ENCODE measurements around the gene PLEKHA7.
A peak's percentile ranks its signal among the peaks of the same experiment; 100 is the strongest.

Gene PLEKHA7

GRCh38 chr11:16834384-16834783 lies 179.8 kb downstream of the PLEKHA7 start:
- DNase-seq: no peak

DNA sequence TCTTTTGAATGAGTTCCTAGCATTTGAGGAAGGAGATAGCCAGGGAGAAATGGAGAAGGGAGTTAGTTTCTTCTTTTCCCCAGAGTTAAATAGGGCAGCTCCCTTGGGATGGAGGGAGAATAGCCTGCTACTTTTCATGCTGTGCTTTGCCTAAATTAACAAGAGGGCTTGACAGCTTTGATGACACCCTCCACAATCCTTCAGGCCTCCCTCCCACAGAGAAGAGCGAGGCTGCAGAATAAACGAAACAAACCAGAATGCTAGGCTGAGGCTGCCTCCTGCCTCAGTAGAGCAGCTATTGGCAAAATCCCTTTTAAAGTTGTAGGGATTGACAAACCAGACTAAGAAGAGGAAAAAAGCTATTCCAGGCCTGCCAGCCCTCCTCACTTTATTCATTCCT lies 181.2 kb downstream of the PLEKHA7 start:
- DNase-seq: no peak

DNA sequence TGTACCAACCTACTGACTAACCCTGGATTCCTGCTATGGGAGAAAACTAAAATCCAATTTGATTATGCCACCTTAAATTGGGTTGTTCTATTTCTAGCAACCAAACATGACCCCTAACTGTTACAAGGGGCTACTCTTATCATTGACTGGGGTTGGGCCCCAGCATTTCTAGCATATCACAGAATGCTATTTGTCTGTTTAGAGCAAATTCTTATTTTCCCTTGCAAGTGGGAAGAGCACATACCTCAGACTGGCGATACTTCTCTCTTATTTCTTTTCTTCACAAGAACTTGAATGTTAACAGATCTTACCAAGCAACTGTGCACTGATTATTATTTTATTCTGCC lies 182.0 kb downstream of the PLEKHA7 start:
- DNase-seq: no peak

- peak; percentile 37 for DNase-seq
Observed at GRCh38 chr11:16831316-16832192, 182.7 kb downstream of the PLEKHA7 start.

- DNase-seq: no peak
Observed at GRCh38 chr11:16827139-16827538, 187.1 kb downstream of the PLEKHA7 start.

DNA sequence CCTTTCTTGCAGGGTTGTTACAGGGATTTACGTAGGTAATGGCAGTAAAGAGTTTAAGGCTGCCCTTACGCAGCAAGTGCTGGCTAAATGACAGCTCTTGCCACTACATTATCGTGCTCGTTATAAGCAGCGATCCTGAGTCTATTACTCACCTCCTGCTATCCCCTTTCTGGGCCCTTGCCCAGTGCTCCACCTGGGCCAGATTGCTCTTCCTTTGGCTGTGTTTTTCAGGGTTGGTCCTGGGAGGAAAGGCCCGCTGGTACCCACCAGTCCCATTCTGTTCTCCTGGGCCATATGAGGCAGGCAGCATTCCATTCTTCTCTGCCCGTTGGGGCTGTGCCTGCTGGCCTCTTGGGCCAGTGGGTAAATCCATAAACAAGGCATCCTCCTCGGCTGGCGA lies 188.2 kb downstream of the PLEKHA7 start:
- peak; percentile 35 for DNase-seq

DNA sequence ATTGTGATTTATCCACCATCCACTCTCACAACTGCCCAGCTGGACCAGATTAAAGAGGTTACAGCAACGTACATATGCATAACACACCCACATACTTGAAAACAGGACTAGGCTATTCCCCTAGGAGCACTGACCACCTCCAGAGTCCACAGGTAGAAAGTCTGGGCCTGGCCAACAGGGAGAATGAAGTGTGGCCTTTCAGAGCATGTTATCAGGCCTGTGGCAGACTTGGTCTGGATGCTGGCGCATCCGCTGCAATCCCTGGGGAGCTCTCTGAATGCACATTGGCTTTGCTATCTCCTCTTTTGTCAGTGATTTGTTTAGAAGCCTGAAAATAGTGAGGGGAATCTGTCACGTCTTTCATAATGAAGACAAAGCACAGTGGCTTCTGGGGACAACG lies 189.1 kb downstream of the PLEKHA7 start:
- DNase-seq: no peak

DNA sequence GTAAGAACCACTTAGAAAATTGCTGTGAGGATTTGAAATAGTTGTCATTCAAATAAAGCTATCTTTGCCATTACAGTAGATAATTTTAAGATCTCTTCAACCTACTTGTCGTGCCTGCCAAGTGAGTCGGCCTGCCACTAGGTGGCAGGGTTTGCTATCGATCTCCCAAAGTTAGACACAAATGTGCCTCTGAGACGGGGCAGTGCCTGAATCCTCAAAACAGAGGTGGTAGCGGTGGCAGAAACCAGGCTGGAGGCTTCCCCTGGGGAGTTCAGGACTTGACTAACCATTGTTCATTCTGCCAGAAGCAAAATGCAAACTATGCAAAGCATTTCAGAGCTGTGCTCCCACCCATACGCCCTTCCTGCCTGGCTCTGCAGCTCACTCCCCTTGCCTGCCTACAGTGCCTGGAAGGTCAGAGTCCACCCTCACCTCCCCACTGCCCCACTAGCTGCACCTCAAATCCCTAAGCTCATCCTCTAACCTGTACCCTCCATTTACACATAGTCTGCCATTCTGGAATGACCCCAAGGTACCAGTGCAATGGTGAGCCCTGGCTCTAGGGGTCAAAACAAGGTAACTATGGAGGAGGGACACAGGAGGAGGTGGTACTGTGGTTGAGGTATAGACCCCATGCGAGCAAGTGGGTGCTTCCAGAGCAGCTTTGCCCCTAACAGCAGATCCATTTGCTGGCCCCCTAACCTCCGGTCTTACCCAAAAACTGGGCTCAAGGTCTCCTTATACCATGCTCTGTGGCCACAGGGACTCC lies 193.7 kb downstream of the PLEKHA7 start:
- peak; percentile 92 for DNase-seq

- no peak for DNase-seq
Observed at GRCh38 chr11:16818284-16818683, 195.9 kb downstream of the PLEKHA7 start.

DNA sequence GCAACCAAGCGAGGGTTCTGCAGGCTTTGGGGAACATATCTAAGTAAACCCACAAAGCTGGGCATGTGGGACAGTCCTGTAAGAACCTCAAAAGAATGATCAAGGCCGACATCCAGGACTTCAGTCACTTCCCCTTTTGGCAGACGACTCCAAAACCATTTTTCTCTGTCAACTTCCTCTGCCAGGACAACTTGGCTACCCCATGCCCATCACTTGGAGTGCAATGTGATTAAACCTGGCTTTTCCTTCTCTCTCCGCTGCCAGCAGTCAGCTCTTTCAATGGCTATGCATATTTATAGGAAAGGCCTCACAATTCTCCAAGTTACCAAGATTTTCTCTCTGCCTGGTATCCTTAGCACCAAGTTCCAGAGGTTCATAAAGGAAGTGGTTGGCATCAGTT lies 196.9 kb downstream of the PLEKHA7 start:
- DNase-seq: no peak

GRCh38 chr11:16816358-16817270 lies 197.6 kb downstream of the PLEKHA7 start:
- no peak for DNase-seq

- DNase-seq: no peak
Observed at GRCh38 chr11:16815047-16815767, 199.0 kb downstream of the PLEKHA7 start.

- DNase-seq: no peak
Observed at GRCh38 chr11:16814410-16815046, 199.7 kb downstream of the PLEKHA7 start.

- no peak for DNase-seq
Observed at GRCh38 chr11:16813126-16813525, 201.1 kb downstream of the PLEKHA7 start.

DNA sequence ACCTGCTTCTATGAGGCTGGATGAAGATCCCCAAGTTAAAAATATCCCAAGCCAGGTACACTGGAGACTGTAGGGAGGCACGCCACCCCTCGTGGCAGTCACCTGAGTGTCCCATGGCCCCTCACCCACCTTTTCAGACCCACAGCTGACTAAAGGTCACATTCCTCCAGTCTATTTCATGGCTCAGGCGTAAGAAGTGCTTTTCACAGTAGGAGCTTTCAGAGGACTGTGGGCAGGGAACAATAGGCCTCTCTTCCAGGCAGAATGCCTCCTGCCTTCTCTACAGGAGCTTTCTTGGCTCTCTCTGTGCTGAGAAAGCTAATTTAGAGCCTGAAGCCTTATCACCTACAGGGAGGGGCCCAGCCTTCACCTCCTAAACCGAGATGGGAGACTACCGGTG lies 201.9 kb downstream of the PLEKHA7 start:
- no peak for DNase-seq

GRCh38 chr11:16811136-16812020 lies 202.8 kb downstream of the PLEKHA7 start:
- no peak for DNase-seq

DNA sequence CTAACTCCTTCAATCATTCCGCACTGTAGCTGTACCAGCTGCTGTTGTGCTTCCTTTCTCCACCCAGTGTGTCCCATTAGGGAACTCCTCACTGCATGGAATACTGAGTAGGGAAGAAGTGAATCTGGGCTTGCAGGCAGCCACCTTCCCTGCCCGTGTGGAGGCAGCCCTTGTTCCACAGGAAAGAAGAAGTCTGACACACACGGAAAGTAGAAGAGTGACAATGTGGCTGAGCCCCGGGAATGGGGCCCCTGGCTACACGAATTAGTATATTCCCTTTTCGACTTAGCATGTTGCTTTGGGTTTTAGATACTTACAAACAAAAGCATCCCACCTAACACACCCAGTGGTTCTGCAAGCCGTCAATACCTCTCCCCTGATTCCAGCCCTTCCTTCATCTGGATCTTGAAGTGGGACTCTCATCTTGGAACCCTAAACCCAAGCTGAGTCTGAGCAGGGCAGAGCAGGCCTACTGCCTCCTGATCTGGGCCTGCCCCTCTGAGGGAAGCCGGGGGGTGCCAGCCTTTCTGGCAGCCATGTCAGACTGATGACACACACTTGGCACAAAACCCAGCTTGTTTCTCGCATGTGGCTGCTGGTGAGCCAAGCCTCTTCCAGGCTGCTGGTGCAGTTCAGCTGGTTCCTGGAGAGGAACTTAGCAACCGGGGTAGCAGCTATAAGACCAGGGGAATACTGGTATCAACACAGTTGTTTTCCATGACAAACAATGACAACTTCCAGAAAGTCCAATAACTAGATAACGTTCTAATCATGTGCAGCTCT lies 204.1 kb downstream of the PLEKHA7 start:
- DNase-seq: peak; percentile 64

- no peak for DNase-seq
Observed at GRCh38 chr11:16807306-16807705, 206.9 kb downstream of the PLEKHA7 start.

DNA sequence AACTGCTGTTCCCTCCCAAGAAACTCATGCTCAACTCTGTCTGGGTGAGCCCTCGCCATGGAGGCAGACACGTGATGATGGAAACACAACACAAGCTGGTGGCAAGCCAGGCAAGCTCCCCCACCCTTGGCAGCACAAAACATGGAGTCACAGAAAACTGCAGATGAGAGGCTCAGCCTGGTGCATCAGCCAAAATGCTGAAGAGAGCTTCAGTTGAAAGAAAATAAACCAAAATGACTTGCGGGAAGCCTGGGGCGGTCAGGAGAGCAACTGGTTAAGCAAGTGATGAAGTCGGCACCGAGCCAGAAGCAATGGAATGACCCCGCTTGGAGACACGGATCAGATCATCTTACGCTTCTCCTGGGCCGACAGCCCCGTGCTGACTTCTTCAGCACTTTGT lies 207.4 kb downstream of the PLEKHA7 start:
- DNase-seq: no peak

DNA sequence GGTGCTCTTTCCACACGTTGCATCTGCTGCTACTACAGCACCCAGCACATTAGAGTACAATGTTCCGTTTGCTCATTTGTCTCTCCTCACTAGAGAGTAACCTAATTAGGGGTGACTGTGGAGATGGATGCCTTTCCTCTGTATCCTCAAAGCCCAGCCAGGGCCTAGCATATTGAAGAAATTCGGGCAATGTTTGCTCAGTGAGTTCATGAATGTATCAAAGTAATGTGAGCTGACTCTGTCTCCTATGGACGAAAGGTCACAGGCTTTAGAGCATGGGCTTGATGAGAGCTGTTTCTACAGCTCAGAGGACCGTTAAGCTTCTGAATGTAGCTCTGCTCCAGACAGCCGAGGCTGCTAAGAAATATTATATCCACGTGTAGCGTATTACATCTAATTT lies 208.3 kb downstream of the PLEKHA7 start:
- no peak for DNase-seq

Measured in NCI-H226 (cell line).